ENCODE measurements around the gene EMC7. TPM values are rescaled to one million over a fixed set of nuclear protein-coding genes. Genes with fewer than 3 reads are reported as not detected.

EMC7 gene
- total and polyA plus RNA-seq, 2 donors: 27.3 to 59.1 TPM

DNA sequence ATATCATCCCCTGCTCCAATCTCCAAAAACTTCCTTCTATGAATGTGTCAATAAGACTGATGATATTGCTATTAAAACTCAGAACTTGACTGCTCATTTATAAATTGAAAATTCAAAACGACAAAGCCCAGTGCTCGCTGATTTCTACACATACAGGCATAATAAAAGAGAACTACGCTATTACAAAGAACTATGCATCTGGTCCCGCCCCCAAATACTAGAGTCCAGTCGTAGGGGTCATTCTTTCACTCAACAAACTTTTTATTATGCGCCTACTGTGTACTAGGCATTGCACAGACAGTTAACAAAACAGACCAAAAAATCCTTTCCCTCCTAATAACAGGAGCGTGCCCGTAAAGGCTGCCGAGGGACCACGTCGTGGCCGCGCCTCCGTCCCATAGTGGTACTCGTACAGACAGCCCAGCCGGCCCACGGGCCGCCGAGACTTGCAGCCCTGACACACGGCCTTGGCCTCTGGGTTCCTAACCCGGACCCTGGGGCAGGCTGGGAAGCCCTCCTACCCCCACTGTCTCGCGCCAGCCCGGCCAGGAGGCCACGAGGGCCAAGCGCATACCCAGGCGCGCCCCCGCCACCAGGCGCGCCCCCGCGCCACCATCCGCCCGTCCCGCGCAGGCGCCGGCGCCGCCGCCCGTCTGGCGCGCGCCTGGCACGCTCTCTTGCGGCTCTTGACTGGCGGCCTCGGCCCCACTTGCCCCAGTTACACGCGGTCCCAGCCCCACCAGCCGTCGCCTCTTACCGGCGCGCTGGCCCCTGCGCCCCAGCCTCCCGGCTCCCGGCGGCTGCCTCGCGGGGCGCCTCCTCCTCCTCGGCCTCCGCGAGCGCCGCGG, 63.4 kb downstream of the EMC7 start:
- Histone ChIP-seq H3K9me3 (ENCODE audit: control insufficient read depth in 2 of 2, insufficient read depth in 1 of 2, low read length in 1 of 2) (no peaks in the 10 kb centered on the region), H3K27me3 (ENCODE audit: control insufficient read depth in 2 of 2, insufficient read depth in 1 of 2, low read length in 1 of 2) (no peaks in the 10 kb centered on the region), H3K27ac (ENCODE audit: low read depth in 1 of 2, low read length in 1 of 2) (peak overlapping the region; percentile 65 to 95), H3K4me3 (ENCODE audit: low read length in 2 of 2) (peak overlapping the region; percentile 88 to 98), H3K36me3 (ENCODE audit: control insufficient read depth in 2 of 2, insufficient read depth in 2 of 2, low read length in 1 of 2) (no peaks in the 10 kb centered on the region), H3K4me1 (ENCODE audit: control insufficient read depth in 2 of 2, insufficient read depth in 2 of 2, low read length in 2 of 2) (peaks cover 0 to 8% of the 10 kb centered on the region in 2 donors)
- DNase-seq (ENCODE audit: low read depth in 6 of 9, low spot score in 9 of 9): peak in 8 of 9 donors; percentile 55 to 87 (median 66)
- WGBS: under 1% methylated on average over 66 of the region's 70 CpGs

Other genes with a start within 250 kb of the EMC7 start
- gene CHRM5, start 133.4 kb downstream of the EMC7 start, total RNA-seq: not detected
- gene CHRM5, start 133.4 kb downstream of the EMC7 start, polyA plus RNA-seq: 0.16 TPM
- gene AVEN, start 62.7 kb downstream of the EMC7 start, total RNA-seq: 14.2 TPM
- 10.9 TPM for gene AVEN, start 62.7 kb downstream of the EMC7 start, polyA plus RNA-seq
- 1.4 TPM for gene PGBD4, start 221 bp upstream of the EMC7 start, total RNA-seq
- 2.3 TPM for gene PGBD4, start 221 bp upstream of the EMC7 start, polyA plus RNA-seq
- gene KATNBL1, start 108.2 kb upstream of the EMC7 start, total RNA-seq: 34.7 TPM
- gene KATNBL1, start 108.2 kb upstream of the EMC7 start, polyA plus RNA-seq: 37.5 TPM
- gene EMC4, start 123.2 kb upstream of the EMC7 start, total RNA-seq: 77.9 TPM
- 106 TPM for gene EMC4, start 123.2 kb upstream of the EMC7 start, polyA plus RNA-seq
- 13.5 TPM for gene SLC12A6, start 235.9 kb upstream of the EMC7 start, total RNA-seq
- gene SLC12A6, start 235.9 kb upstream of the EMC7 start, polyA plus RNA-seq: 9.7 TPM
- gene NOP10, start 241.3 kb upstream of the EMC7 start, total RNA-seq: 268 TPM
- 255 TPM for gene NOP10, start 241.3 kb upstream of the EMC7 start, polyA plus RNA-seq
- gene NUTM1, start 241.5 kb upstream of the EMC7 start, total RNA-seq: not detected
- 0.02 TPM for gene NUTM1, start 241.5 kb upstream of the EMC7 start, polyA plus RNA-seq